SK-N-SH treated with all-trans-retinoic acid at 6 μM for 48 hours (cell line): ENCODE data around the gene DTX4.

Experiments
- ATAC-seq: fragments of 200-7000 bp; cut with Tn5 transposase; 3 replicates; pipeline ENCODE4 v1.9.1; 2020; ENCODE audit warnings: mild to moderate bottlenecking, moderate library complexity
- ARNTL ChIP-seq: fragments of 450-650 bp; formaldehyde crosslinking; IDR thresholded peaks from 2 replicates; pipeline ENCODE4 v1.5.0; 2020; ENCODE audit warnings: low read depth, mild to moderate bottlenecking, moderate library complexity, borderline replicate concordance
- BACH2 ChIP-seq: fragments of 250-450 bp; sonication (Bioruptor Pico); IDR thresholded peaks from 2 replicates; pipeline ENCODE4 v1.9.0; 2021; ENCODE audit warnings: mild to moderate bottlenecking, borderline replicate concordance
- CREB5 ChIP-seq: fragments of 250-450 bp; sonication (Bioruptor Pico); IDR thresholded peaks from 2 replicates; pipeline ENCODE4 v1.5.1; 2020; ENCODE audit warnings: low read depth, mild to moderate bottlenecking, moderate library complexity
- CSDC2 ChIP-seq: fragments of 250-450 bp; sonication (Bioruptor Pico); IDR thresholded peaks from 2 replicates; pipeline ENCODE4 v1.5.0; 2020; ENCODE audit warnings: mild to moderate bottlenecking, moderate library complexity
- CSRNP3 ChIP-seq: fragments of 250-450 bp; sonication (Bioruptor Pico); IDR thresholded peaks from 2 replicates; pipeline ENCODE4 v1.5.1; 2021; ENCODE audit warnings: mild to moderate bottlenecking, moderate library complexity
- GLIS3 ChIP-seq: fragments of 250-450 bp; sonication (Bioruptor Pico); IDR thresholded peaks from 2 replicates; pipeline ENCODE4 v1.5.0; 2020; ENCODE audit warnings: mild to moderate bottlenecking, moderate library complexity
- ISL1 ChIP-seq: fragments of 250-450 bp; sonication (Bioruptor Pico); IDR thresholded peaks from 2 replicates; pipeline ENCODE4 v2.1.2; 2022; ENCODE audit warnings: mild to moderate bottlenecking, moderate library complexity
- OSR1 ChIP-seq: fragments of 250-450 bp; sonication (Bioruptor Pico); IDR thresholded peaks from 2 replicates; pipeline ENCODE4 v1.8.0; 2022; ENCODE audit warnings: moderate library complexity, mild to moderate bottlenecking, inconsistent platforms
- PPARA ChIP-seq: fragments of 250-450 bp; sonication (Bioruptor Pico); IDR thresholded peaks from 2 replicates; pipeline ENCODE4 v1.5.0; 2020; ENCODE audit warnings: mild to moderate bottlenecking, borderline replicate concordance
- RARB ChIP-seq: fragments of 250-450 bp; sonication (Bioruptor Pico); IDR thresholded peaks from 2 replicates; pipeline ENCODE4 v1.8.0; 2021; ENCODE audit warnings: mild to moderate bottlenecking, moderate library complexity
- SNAI2 ChIP-seq: fragments of 250-450 bp; sonication (Bioruptor Pico); IDR thresholded peaks from 2 replicates; pipeline ENCODE4 v1.5.0; 2020; ENCODE audit warnings: mild to moderate bottlenecking, moderate library complexity
- TCF4 ChIP-seq: fragments of 250-450 bp; sonication (Bioruptor Pico); IDR thresholded peaks from 2 replicates; pipeline ENCODE4 v1.8.0; 2021; ENCODE audit warnings: mild to moderate bottlenecking, moderate library complexity, borderline replicate concordance
- TOX ChIP-seq: fragments of 250-450 bp; sonication (Bioruptor Pico); IDR thresholded peaks from 2 replicates; pipeline ENCODE4 v1.8.0; 2021; ENCODE audit warnings: mild to moderate bottlenecking, moderate library complexity, borderline replicate concordance
- TSHZ2 ChIP-seq: fragments of 250-450 bp; sonication (Bioruptor Pico); IDR thresholded peaks from 2 replicates; pipeline ENCODE4 v1.5.0; 2020; ENCODE audit warnings: mild to moderate bottlenecking, moderate library complexity
- ZC3H10 ChIP-seq: fragments of 250-450 bp; sonication (Bioruptor Pico); IDR thresholded peaks from 2 replicates; pipeline ENCODE4 v1.5.1; 2021; ENCODE audit warnings: mild to moderate bottlenecking, moderate library complexity
- ZFP3 ChIP-seq: fragments of 250-450 bp; sonication (Bioruptor Pico); IDR thresholded peaks from 2 replicates; pipeline ENCODE4 v1.5.0; 2020; ENCODE audit warnings: mild to moderate bottlenecking, moderate library complexity
- ZFP30 ChIP-seq: fragments of 450-650 bp; formaldehyde crosslinking; IDR thresholded peaks from 2 replicates; pipeline ENCODE4 v1.5.0; 2022; ENCODE audit warnings: mild to moderate bottlenecking, moderate library complexity
- ZNF565 ChIP-seq: fragments of 450-650 bp; formaldehyde crosslinking; conservative IDR thresholded peaks from 2 replicates; pipeline ENCODE4 v1.5.0; 2020; ENCODE audit warnings: low read depth, mild to moderate bottlenecking, moderate library complexity
- ZNF70 ChIP-seq: fragments of 450-650 bp; formaldehyde crosslinking; IDR thresholded peaks from 2 replicates; pipeline ENCODE4 v1.5.0; 2020; ENCODE audit warnings: mild to moderate bottlenecking, moderate library complexity
- TF ChIP-seq, protein P1 (sequence below): fragments of 250-450 bp; sonication (Bioruptor Pico); IDR thresholded peaks from 2 replicates; pipeline ENCODE4 v1.8.0; 2021; ENCODE audit warnings: low read depth, mild to moderate bottlenecking, moderate library complexity, borderline replicate concordance

The DTX4 gene

DNA sequence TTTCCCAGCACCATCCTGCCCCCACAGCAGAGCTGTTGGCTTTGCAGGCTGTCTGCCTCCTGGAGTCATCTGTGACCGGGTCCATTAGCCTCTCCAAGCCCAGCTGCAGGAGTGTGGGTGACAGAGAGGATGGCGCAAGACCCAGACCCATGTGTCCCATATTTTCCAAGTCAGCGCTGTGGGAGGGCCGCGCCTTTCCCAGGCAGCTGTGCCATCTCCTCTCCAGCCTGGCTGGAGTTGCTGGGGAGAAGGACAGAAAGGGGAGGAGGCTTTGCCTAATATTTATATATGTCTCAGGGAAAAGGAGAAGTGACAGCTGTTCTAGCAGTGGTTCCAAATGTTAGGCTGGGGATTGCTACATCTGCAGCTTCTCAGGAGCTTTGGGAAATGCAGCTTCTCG lies 15.7 kb downstream of the DTX4 start:
- TF ChIP-seq ARNTL (CRISPR knock-in tag) = no peak
- no peak for TF ChIP-seq CSRNP3 (CRISPR knock-in tag)
- TF ChIP-seq ZNF70 = no peak
- no peak for TF ChIP-seq CREB5 (CRISPR knock-in tag)
- TF ChIP-seq, protein P1, sequence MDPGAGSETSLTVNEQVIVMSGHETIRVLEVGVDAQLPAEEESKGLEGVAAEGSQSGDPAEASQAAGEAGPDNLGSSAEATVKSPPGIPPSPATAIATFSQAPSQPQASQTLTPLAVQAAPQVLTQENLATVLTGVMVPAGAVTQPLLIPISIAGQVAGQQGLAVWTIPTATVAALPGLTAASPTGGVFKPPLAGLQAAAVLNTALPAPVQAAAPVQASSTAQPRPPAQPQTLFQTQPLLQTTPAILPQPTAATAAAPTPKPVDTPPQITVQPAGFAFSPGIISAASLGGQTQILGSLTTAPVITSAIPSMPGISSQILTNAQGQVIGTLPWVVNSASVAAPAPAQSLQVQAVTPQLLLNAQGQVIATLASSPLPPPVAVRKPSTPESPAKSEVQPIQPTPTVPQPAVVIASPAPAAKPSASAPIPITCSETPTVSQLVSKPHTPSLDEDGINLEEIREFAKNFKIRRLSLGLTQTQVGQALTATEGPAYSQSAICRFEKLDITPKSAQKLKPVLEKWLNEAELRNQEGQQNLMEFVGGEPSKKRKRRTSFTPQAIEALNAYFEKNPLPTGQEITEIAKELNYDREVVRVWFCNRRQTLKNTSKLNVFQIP (CRISPR knock-in tag) = no peak
- no peak for TF ChIP-seq ZNF565
- no peak for TF ChIP-seq RARB (CRISPR knock-in tag)
- no peak for TF ChIP-seq ISL1
- no peak for TF ChIP-seq PPARA (CRISPR knock-in tag)
- TF ChIP-seq BACH2 = no peak
- TF ChIP-seq ZC3H10 (CRISPR knock-in tag) = no peak
- no peak for TF ChIP-seq GLIS3 (CRISPR knock-in tag)
- TF ChIP-seq TOX (CRISPR knock-in tag) = no peak
- no peak for TF ChIP-seq CSDC2 (CRISPR knock-in tag)
- TF ChIP-seq OSR1 = no peak
- no peak for TF ChIP-seq TCF4 (CRISPR knock-in tag)
- TF ChIP-seq ZFP3 (CRISPR knock-in tag) = no peak
- no peak for TF ChIP-seq TSHZ2
- TF ChIP-seq ZFP30 = no peak
- no peak for ATAC-seq

GRCh38 chr11:59188954-59189353 lies 17.0 kb downstream of the DTX4 start:
- no peak for ATAC-seq
- TF ChIP-seq TSHZ2 (no peak), SNAI2 (CRISPR knock-in tag) (no peak), ZNF70 (no peak), ISL1 (no peak), RARB (CRISPR knock-in tag) (no peak), PPARA (CRISPR knock-in tag) (no peak), CSRNP3 (CRISPR knock-in tag) (no peak), ARNTL (CRISPR knock-in tag) (no peak), CREB5 (CRISPR knock-in tag) (no peak), ZFP3 (CRISPR knock-in tag) (no peak), TCF4 (CRISPR knock-in tag) (no peak)
- TF ChIP-seq, all 23 proteins: peak for 0
